Aorta (tissue), 5 donors: ENCODE measurements around the gene TMEM35B. TPM values are rescaled to one million over a fixed set of nuclear protein-coding genes. Genes with fewer than 3 reads are reported as not detected.
"Not testable (repeated sequence)": the region's sequence is repeated elsewhere in the genome, so short reads cannot be mapped to it uniquely, and the experiment has no call there.

Source experiments
- ATAC-seq: fragments of 200-7000 bp; cut with Tn5 transposase; one replicate; pipeline ENCODE4 v1.9.1; 2022; ENCODE audit warnings: moderate library complexity; ENCODE audit not compliant: low FRiP score
- DNase-seq, 2 donors: peaks; one replicate each; pipeline ENCODE4 v3.0.0-alpha.2; 2020
- H3K27ac ChIP-seq, 2 donors: one replicate each; pipeline ENCODE4 v1.5.1; 2013; ENCODE audit warnings: low read length in 2 of 2, mild to moderate bottlenecking in 2 of 2, moderate library complexity in 2 of 2, control low read depth in 1 of 2, inconsistent platforms in 1 of 2, low read depth in 1 of 2
- H3K27me3 ChIP-seq, 2 donors: one replicate each; pipeline ENCODE4 v1.6.1; 2013; ENCODE audit warnings: control low read depth in 1 of 2, low read length in 1 of 2, mild to moderate bottlenecking in 1 of 2, moderate library complexity in 1 of 2; ENCODE audit not compliant: insufficient read depth in 2 of 2, control insufficient read depth in 1 of 2
- H3K36me3 ChIP-seq, 2 donors: one replicate each; pipeline ENCODE4 v1.6.1; 2013; ENCODE audit warnings: control low read depth in 1 of 2, low read length in 1 of 2, mild to moderate bottlenecking in 1 of 2; ENCODE audit not compliant: insufficient read depth in 2 of 2, control insufficient read depth in 1 of 2
- H3K4me1 ChIP-seq, 2 donors: one replicate each; pipeline ENCODE4 v1.6.1; 2013; ENCODE audit warnings: low read length in 2 of 2, control low read depth in 1 of 2, mild to moderate bottlenecking in 1 of 2, moderate library complexity in 1 of 2; ENCODE audit not compliant: insufficient read depth in 2 of 2, control insufficient read depth in 1 of 2
- H3K4me3 ChIP-seq, 2 donors: one replicate each; pipeline ENCODE4 v1.5.1; 2013; ENCODE audit warnings: low read length in 2 of 2, control low read depth in 1 of 2, mild to moderate bottlenecking in 1 of 2
- H3K9me3 ChIP-seq: one replicate; pipeline ENCODE4 v1.6.1; 2013; ENCODE audit warnings: mild to moderate bottlenecking, low read length; ENCODE audit not compliant: control insufficient read depth
- WGBS, 2 donors: extraction: QIAGEN DNeasy Blood & Tissue Kit; methylation state at CpG; one replicate each; pipeline ENCODE4 v1.1.7; 2013; 5-methylcytosine and 5-hydroxymethylcytosine counted together
- intact Hi-C, 2 donors: fragments of 100-400 bp; cut with DNase I; formaldehyde crosslinking; loops; one replicate each; pipeline versions ENCODE4 v1.14.2 to v1.15.0; 2022
- polyA plus RNA-seq, 2 donors: library from polyadenylated mRNA; stranded (reverse); fragments of 200-250 nt; gene quantifications; one replicate each; pipeline ENCODE4 v1.2.3, GENCODE V29; 2013
- total RNA-seq, 2 donors: library from RNA; stranded (reverse); fragmentation: NEBNext Ultra II Directional; extraction: Animal tissue kit (Norgen Biotek cat#: 25700); gene quantifications; one replicate each; pipeline ENCODE4 v1.2.1, GENCODE V29; 2021
- donor health status: healthy with polysubstance abuse.
- donor health status: Bipolar disorder and iron deficiency.
- donor health status: DM: no; HTN: no; CAD: no.
- donor health status: DM: no; HTN: no; CAD: no.
- donor health status: DM: yes; HTN: yes; CAD: no.

The TMEM35B gene
- total and polyA plus RNA-seq, 4 donors, result 25.7 to 53.1 (median 36.2) TPM

DNA sequence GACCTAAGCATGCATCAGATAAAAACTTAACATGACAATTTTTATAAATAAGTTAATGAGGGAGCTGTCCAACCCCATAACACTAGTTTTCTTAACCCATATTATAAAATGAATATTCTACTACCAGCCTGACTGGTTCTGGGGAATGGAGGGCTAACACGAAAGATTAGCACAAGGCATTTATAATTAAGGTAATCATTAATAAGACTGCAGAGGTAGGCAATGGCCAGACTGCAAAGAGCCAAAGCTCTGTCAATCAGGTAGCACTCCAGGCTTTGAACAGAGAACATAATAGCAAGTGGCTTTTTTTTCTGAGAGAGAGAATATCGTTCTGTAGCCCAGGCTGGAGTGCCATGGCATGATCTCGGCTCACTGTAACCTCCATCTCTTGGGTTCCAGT, 20.6 kb upstream of the TMEM35B start:
- Histone ChIP-seq H3K27ac (no peak overlapping the region), H3K9me3 (no peaks in the 10 kb centered on the region), H3K4me1 (peaks cover 0 to 5% of the 10 kb centered on the region in 2 donors), H3K4me3 (no peak overlapping the region), H3K27me3 (no peaks in the 10 kb centered on the region), H3K36me3 (no peaks in the 10 kb centered on the region)
- ATAC-seq (no peak), DNase-seq (no peak)
- 86 to 92% methylated on average over 3 of the region's 3 CpGs for WGBS, 2 donors
- intact Hi-C loops, result no loop called here

DNA sequence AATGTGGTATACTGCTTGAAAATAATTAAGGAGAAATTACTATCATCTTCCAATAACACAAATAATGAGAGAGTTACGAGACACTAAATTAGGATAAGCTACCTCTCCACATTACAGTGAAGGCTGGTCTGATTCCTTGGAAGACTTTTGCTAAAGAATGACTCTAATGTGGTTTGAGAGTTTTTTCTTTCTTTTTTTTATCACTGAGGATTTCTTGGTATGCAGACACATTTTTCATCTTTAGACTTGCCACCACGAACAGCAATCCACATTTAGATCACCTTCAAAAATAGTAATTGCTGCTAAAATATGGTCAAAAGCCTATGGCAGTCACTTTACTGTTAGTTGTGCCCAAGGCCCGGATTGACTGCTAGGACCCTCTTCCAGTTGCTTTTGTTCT, 16.6 kb upstream of the TMEM35B start:
- Histone ChIP-seq H3K4me1 (peaks cover 0 to 5% of the 10 kb centered on the region in 2 donors), H3K36me3 (peaks cover 0 to 2% of the 10 kb centered on the region in 2 donors), H3K9me3 (no peaks in the 10 kb centered on the region), H3K27ac (no peak overlapping the region), H3K27me3 (no peaks in the 10 kb centered on the region), H3K4me3 (no peak overlapping the region)
- intact Hi-C loops, result no loop called here
- no peak for ATAC-seq
- no peak for DNase-seq
- 15 to 19% methylated on average over 3 of the region's 3 CpGs for WGBS, 2 donors

DNA sequence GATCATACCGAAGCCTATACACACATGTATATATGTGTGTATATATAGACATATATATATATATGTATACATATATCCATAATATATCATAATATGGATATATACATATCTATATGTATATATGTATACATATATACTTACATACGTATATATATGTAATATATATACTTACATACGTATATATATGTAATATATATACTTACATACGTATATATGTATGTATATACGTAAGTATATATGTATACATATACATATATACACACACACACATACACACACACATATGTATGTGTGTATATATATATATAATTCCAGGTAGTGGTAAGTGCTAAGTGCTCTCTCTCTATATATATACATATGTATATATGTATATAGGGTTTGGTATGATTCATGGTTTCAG, 9.7 kb upstream of the TMEM35B start:
- H3K36me3 ChIP-seq, result peaks cover 2% of the 10 kb centered on the region in 2 donors

GRCh38 chr1:34988581-34988980, 3.4 kb upstream of the TMEM35B start:
- intact Hi-C loops, result no loop called here
- no peak overlapping the region for H3K4me3 ChIP-seq
- ATAC-seq (no peak), DNase-seq (no peak)
- H3K36me3 ChIP-seq, result peaks cover 0 to 2% of the 10 kb centered on the region in 2 donors
- no peaks in the 10 kb centered on the region for H3K9me3 ChIP-seq
- no peaks in the 10 kb centered on the region for H3K27me3 ChIP-seq
- H3K4me1 ChIP-seq, result peaks cover 0 to 4% of the 10 kb centered on the region in 2 donors
- no peak overlapping the region for H3K27ac ChIP-seq

More for the DNA sequence above, 9.7 kb upstream of the TMEM35B start:
- H3K27me3 ChIP-seq, result no peaks in the 10 kb centered on the region
- H3K4me1 ChIP-seq, result no peaks in the 10 kb centered on the region
- no peak overlapping the region for H3K27ac ChIP-seq
- WGBS, 2 donors, result 89 to 92% methylated on average over 5 of the region's 5 CpGs
- DNase-seq (no peak), ATAC-seq (no peak)
- intact Hi-C loops, result no loop called here
- H3K4me3 ChIP-seq, result no peak overlapping the region
- no peaks in the 10 kb centered on the region for H3K9me3 ChIP-seq

DNA sequence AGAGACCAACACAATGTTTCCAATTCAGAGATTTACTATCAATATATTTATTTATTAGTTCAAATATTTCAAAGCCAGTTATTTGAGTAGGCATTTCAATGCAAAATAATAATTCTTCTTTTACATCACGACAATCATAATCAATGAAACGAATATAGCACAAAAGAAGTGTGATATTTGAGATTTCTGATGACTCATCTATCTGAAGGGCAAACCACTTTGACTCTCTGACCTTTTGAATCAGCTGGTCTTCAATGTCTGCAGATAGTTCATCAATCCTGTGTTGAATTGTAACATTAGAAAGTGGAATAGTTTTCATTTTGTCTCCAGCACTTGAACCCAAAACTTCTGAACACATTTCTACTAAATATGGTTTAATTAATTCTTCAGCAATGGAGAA, 3.0 kb upstream of the TMEM35B start:
- H3K4me3 ChIP-seq, result no peak overlapping the region
- ATAC-seq, result no peak
- no peaks in the 10 kb centered on the region for H3K9me3 ChIP-seq
- H3K27me3 ChIP-seq, result no peaks in the 10 kb centered on the region
- WGBS, 2 donors, result 86 to 90% methylated on average over 2 of the region's 2 CpGs
- no peak for DNase-seq
- intact Hi-C loops, result no loop called here
- H3K27ac ChIP-seq, result no peak overlapping the region
- H3K4me1 ChIP-seq, result peaks cover 0 to 4% of the 10 kb centered on the region in 2 donors
- peaks cover 0 to 2% of the 10 kb centered on the region in 2 donors for H3K36me3 ChIP-seq

DNA sequence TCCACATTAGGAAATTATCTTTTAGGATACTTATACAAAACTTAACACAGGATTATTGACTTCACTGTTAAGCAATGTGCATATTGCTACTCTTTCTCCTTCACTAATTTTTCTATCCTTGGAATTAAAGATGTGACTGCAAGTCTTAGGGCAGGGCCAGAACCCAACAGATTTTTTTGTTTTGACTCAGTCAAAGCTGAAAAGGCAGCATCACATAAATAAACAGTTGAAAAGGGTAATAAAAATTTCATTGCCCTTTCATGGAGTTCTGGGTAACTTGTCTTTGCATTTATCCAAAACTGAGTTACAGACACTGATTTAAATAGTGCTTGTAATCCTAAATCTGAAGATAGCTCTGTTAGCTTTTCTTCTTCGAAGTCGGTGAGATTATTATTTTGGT, 1.9 kb upstream of the TMEM35B start:
- DNase-seq (no peak), ATAC-seq (no peak)
- Histone ChIP-seq H3K27me3 (no peaks in the 10 kb centered on the region), H3K27ac (no peak overlapping the region), H3K9me3 (no peaks in the 10 kb centered on the region), H3K36me3 (peaks cover 0 to 2% of the 10 kb centered on the region in 2 donors), H3K4me3 (no peak overlapping the region), H3K4me1 (peaks cover 0 to 4% of the 10 kb centered on the region in 2 donors)
- WGBS, 2 donors, result 93 to 95% methylated on average over 2 of the region's 2 CpGs
- intact Hi-C loops, result no loop called here

DNA sequence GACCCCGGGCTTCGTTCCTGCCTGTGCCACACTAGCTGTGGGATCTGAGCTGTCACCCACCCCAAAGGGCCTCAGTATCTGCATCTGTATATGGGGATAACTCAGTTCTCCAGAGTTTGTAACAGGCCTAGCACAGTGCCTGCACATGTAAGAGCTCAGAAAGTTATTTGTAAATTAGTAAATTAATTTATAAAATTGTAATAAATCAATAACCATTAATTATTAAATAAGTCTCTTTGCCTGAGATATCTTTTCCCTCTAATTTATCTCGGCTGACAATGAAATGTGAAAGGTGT, 410 bp upstream of the TMEM35B start:
- 26 to 29% methylated on average over 3 of the region's 3 CpGs for WGBS, 2 donors
- not testable (repeated sequence) for DNase-seq, H3K9me3 ChIP-seq, H3K36me3 ChIP-seq, H3K27me3 ChIP-seq, H3K4me1 ChIP-seq
- peak; percentile 53 for ATAC-seq
- intact Hi-C loops, result loop anchor here in 1 of 2 donors (2.0 kb wide), 1 partner anchor 127 kb away; the partner anchor contains the start of gene SMIM12
- Histone ChIP-seq H3K27ac (peak overlapping the region in 1 of 2 donors; percentile 45), H3K4me3 (peak overlapping the region; percentile 9 to 93)

DNA sequence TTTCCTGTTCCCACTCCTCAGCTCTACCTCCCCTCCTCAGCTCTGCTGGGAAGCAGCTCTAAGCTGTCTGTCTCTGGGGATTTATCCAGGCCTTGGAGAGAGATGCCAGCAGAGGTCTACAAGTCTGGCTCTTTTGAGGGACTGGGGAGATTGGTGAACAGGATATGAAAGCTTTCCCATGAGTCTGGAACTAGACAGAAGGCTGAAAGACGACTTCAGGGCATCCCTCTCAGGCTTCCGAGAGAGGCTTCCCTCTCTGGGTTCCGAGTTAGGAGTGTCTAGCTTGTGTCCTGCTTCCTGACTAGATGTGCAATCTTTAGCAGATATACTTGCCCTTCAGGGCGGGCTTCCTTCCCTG, 733 bp downstream of the TMEM35B start:
- H3K9me3 ChIP-seq, result no peaks in the 10 kb centered on the region
- 0% methylated on average over 4 of the region's 4 CpGs for WGBS, 2 donors
- intact Hi-C loops, result loop anchor here in 1 of 2 donors (2.0 to 5.0 kb wide), 2 partner anchors 48 to 126 kb away; partner anchors contain the start of genes SMIM12 and ZMYM6

DNA sequence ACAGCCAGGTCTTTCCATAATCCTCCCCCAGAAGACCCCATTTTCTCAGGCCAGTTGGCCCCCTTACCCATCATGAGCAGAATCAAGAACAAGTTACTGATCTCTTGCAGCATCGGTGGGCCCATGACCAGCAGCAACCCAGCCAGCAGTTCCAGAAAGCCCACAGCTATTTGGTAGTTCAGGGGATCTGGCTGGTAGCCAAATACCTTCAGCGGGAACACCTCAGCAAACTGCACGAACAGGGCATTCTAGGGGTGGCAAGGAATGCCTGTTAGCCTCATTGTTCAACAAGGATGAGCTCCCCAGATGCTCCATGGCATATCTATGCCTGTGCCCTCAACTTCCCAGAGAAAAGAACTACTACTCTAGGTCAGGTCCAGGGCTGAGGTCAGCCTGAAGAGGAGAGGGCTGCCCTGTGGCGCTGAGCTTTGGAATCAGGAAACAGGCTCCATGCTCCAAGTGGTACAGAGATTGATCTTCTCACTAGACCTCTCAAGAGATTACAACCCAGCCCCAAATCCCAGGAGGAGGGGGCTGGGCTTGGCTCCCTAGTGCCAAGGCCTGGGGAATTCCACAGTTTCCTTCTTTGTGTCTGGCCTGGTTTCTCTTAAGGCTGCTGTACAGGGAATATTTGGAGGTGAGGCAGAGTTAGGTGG, 1.3 kb downstream of the TMEM35B start:
- H3K27me3 ChIP-seq, result no peaks in the 10 kb centered on the region
- H3K4me3 ChIP-seq, result peak overlapping the region; percentile 9 to 93
- H3K36me3 ChIP-seq, result no peaks in the 10 kb centered on the region
- peaks cover 0 to 4% of the 10 kb centered on the region in 2 donors for H3K4me1 ChIP-seq
- 10 to 16% methylated on average over 4 of the region's 4 CpGs for WGBS, 2 donors
- no peaks in the 10 kb centered on the region for H3K9me3 ChIP-seq
- peak overlapping the region; percentile 45 to 88 for H3K27ac ChIP-seq
- intact Hi-C loops, result loop anchor here in 1 of 2 donors (2.0 to 5.0 kb wide), 2 partner anchors 48 to 125 kb away; partner anchors contain the start of genes SMIM12 and ZMYM6
- DNase-seq (no peak), ATAC-seq (peak; percentile 27)

More for the DNA sequence above, 733 bp downstream of the TMEM35B start:
- DNase-seq (no peak), ATAC-seq (peak; percentile 67)
- H3K4me3 ChIP-seq, result peak overlapping the region; percentile 9 to 93
- H3K4me1 ChIP-seq, result peaks cover 0 to 4% of the 10 kb centered on the region in 2 donors
- H3K27me3 ChIP-seq, result no peaks in the 10 kb centered on the region
- H3K36me3 ChIP-seq, result no peaks in the 10 kb centered on the region
- H3K27ac ChIP-seq, result peak overlapping the region; percentile 45 to 88
